Fibroblast of lung (primary cell): ENCODE measurements around the gene IMMT. TPM values are rescaled to one million over a fixed set of nuclear protein-coding genes. Genes with fewer than 3 reads are reported as not detected.
"Not testable (repeated sequence)": the region's sequence is repeated elsewhere in the genome, so short reads cannot be mapped to it uniquely, and the experiment has no call there.

Experiments
- DNase-seq, 2 donors: peaks; one replicate each; pipeline versions ENCODE4 v3.0.0 to v3.0.0-alpha.2; 2010; ENCODE audit warnings: low read depth in 2 of 2
- H2AFZ ChIP-seq: 2 replicates; pipeline ENCODE4 v1.5.1; 2012; ENCODE audit warnings: low read length, control low read depth, inconsistent platforms
- H3K27ac ChIP-seq: 2 replicates; pipeline ENCODE4 v1.5.1; 2011; ENCODE audit warnings: low read length, control low read depth; ENCODE audit not compliant: insufficient read depth
- H3K27me3 ChIP-seq: 2 replicates; pipeline ENCODE4 v1.5.1; 2011; ENCODE audit warnings: mild to moderate bottlenecking, low read length; ENCODE audit not compliant: control insufficient read depth, insufficient read depth
- H3K36me3 ChIP-seq: 2 replicates; pipeline ENCODE4 v1.5.1; 2011; ENCODE audit warnings: low read length; ENCODE audit not compliant: control insufficient read depth, insufficient read depth
- H3K4me1 ChIP-seq: 2 replicates; pipeline ENCODE4 v1.5.1; 2011; ENCODE audit warnings: low read length; ENCODE audit not compliant: control insufficient read depth, insufficient read depth; ENCODE audit errors: extremely low read depth
- H3K4me2 ChIP-seq: 2 replicates; pipeline ENCODE4 v1.5.1; 2011; ENCODE audit warnings: low read length, control low read depth; ENCODE audit not compliant: insufficient read depth; ENCODE audit errors: extremely low read depth
- H3K4me3 ChIP-seq, 4 experiments: fragments of 200-600 bp in 1 of 4; sonication (generic) in 1 of 4; replicated peaks in 1 of 4; 2 replicates each; pipeline ENCODE4 v1.5.1; 2011 to 2016; ENCODE audit warnings: low read length in 4 of 4, low read depth in 3 of 4, mild to moderate bottlenecking in 3 of 4, control low read depth in 2 of 4, inconsistent platforms in 1 of 4, mixed read lengths in 1 of 4; ENCODE audit not compliant: insufficient read depth in 1 of 4; ENCODE audit errors: control extremely low read depth in 1 of 4
- H3K79me2 ChIP-seq: 2 replicates; pipeline ENCODE4 v1.5.1; 2012; ENCODE audit warnings: mild to moderate bottlenecking, low read length, inconsistent platforms; ENCODE audit not compliant: control insufficient read depth, insufficient read depth
- H3K9ac ChIP-seq: 2 replicates; pipeline ENCODE4 v1.5.1; 2011; ENCODE audit warnings: mild to moderate bottlenecking, low read length, control low read depth; ENCODE audit not compliant: insufficient read depth
- H3K9me3 ChIP-seq: 2 replicates; pipeline ENCODE4 v1.5.1; 2012; ENCODE audit warnings: low read depth, low read length; ENCODE audit not compliant: control insufficient read depth, insufficient read depth
- H4K20me1 ChIP-seq: 2 replicates; pipeline ENCODE4 v1.5.1; 2011; ENCODE audit warnings: low read length; ENCODE audit not compliant: control insufficient read depth, insufficient read depth; ENCODE audit errors: extremely low read depth
- EZH2 ChIP-seq: IDR thresholded peaks from 2 replicates; pipeline ENCODE4 v1.5.1; 2012; ENCODE audit warnings: low read length, control low read depth, mild to moderate bottlenecking; ENCODE audit errors: missing control alignments
- polyA minus RNA-seq: library from RNA; depleted of rRNA, polyadenylated mRNA; stranded (reverse); fragments of >200 nt; gene quantifications from 2 replicates; pipeline ENCODE4 v1.2.3, GENCODE V29; 2011; ENCODE audit warnings: low replicate concordance
- polyA plus RNA-seq, 2 donors: library from polyadenylated mRNA; depleted of rRNA in 1 of 2; stranded (reverse) in 1 of 2; unstranded in 1 of 2; fragments of >200 nt; gene quantifications; 2 replicates each; pipeline ENCODE4 v1.2.1, GENCODE V29; 2011 to 2012; ENCODE audit warnings: missing spikeins in 1 of 2
- total RNA-seq: library from RNA; depleted of rRNA; stranded (reverse); fragments of >200 nt; gene quantifications from 2 replicates; pipeline ENCODE4 v1.2.1, GENCODE V29; 2014
- TF ChIP-seq, protein P1 (sequence below), 2 donors: IDR thresholded peaks in 1 of 2; conservative IDR thresholded peaks in 1 of 2; 1 replicate in 1 of 2; 2 replicates in 1 of 2; pipeline ENCODE4 v1.5.1; 2011 to 2012; ENCODE audit warnings: low read length in 2 of 2, control low read depth in 1 of 2, inconsistent platforms in 1 of 2, low read depth in 1 of 2, mild to moderate bottlenecking in 1 of 2

The IMMT gene
- total RNA-seq = 37.5 and 47.1 TPM in 2 replicates
- 52.7 and 60.5 TPM in 2 replicates for polyA plus RNA-seq
- 59.1 and 75.9 TPM in 2 replicates for polyA plus RNA-seq (2012)
- polyA minus RNA-seq = 15.5 and 32.9 TPM in 2 replicates

DNA sequence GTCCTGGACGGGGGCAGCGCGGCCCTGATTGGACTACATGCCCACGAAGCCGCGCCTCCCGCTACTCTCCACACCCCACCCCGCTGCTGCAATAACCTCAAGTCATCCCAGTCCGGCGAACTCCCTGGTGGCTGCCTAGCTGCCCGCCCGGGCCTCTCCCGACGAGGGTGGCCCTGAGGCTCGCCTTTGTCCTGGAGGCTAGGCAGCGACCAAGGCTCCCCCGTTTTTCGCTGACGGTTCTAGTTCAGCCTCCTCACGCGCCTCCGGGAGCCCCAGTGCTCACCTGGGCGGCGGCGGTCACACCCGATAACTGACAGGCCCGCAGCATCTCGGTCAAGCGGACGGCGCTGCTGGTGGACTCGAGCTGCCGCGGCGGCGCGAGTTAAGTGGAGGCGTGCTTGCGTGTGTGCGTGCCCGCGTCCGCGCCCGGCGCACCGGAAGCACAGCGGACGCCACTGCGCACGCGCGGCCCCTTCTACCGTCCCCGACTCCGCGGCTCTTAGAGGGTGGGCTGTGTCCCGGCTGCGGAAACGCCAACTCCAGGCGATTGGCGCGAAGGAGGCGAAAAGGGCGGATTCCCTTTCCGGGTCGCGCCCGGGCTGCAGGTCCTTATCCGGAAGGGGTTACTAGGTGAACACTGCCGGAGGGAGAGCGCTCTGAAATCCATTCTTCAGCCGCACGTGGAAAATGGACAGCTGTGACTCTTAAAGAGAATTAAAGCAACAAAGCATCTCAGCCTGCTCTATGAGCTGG, at the start of gene IMMT:
TSS of gene IMMT (minus strand) at position 408 of the 753 bp plus-strand sequence. CDS start at position 328, 80 bp downstream.
- H2AFZ ChIP-seq = peak within 1 kb of the TSS; percentile 77
- no peaks in the 10 kb centered on the region for H3K9me3 ChIP-seq
- peak; percentile 96 to 97 for DNase-seq
- H3K4me2 ChIP-seq = peak within 1 kb of the TSS; percentile 99
- H3K4me1 ChIP-seq = peaks cover 6% of the 10 kb centered on the region
- H4K20me1 ChIP-seq = no peaks in the 10 kb centered on the region
- TF ChIP-seq, protein P1, sequence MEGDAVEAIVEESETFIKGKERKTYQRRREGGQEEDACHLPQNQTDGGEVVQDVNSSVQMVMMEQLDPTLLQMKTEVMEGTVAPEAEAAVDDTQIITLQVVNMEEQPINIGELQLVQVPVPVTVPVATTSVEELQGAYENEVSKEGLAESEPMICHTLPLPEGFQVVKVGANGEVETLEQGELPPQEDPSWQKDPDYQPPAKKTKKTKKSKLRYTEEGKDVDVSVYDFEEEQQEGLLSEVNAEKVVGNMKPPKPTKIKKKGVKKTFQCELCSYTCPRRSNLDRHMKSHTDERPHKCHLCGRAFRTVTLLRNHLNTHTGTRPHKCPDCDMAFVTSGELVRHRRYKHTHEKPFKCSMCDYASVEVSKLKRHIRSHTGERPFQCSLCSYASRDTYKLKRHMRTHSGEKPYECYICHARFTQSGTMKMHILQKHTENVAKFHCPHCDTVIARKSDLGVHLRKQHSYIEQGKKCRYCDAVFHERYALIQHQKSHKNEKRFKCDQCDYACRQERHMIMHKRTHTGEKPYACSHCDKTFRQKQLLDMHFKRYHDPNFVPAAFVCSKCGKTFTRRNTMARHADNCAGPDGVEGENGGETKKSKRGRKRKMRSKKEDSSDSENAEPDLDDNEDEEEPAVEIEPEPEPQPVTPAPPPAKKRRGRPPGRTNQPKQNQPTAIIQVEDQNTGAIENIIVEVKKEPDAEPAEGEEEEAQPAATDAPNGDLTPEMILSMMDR (conservative IDR thresholded peaks at IDR 0.05 in 1 of 2, IDR thresholded peaks at IDR 0.05 in 1 of 2; ENCODE audit: low read depth in 1 of 2, low read length in 2 of 2) = no peak
- no peak for TF ChIP-seq EZH2
- H3K36me3 ChIP-seq = no peaks in the 10 kb centered on the region
- H3K4me3 ChIP-seq = peak within 1 kb of the TSS; percentile 87 to 96 (median 94)
- H3K79me2 ChIP-seq = peaks cover 53% of the 10 kb centered on the region
- H3K27me3 ChIP-seq = no peaks in the 10 kb centered on the region
- peak within 1 kb of the TSS; percentile 99 for H3K27ac ChIP-seq
- H3K9ac ChIP-seq = peak within 1 kb of the TSS; percentile 100

DNA sequence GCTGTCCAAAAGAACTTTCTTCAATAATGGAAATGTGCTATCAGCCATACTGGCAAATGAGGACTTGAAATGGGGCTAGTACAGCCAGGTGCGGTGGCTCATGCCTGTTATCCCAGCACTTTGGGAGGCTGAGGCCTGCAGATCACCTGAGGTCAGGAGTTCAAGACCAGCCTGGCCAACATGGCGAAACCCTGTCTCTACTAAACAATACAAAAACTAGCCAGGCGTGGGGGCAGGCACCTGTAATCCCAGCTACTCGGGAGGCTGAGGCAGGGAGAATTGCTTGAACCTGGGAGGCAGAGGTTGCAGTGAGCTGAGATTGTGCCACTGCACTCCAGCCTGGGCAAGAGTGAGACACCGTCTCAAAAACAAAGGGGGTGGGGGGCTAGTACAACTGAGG, 49.5 kb upstream of the IMMT start:
- H3K4me2 ChIP-seq, H3K27me3 ChIP-seq, H3K4me3 ChIP-seq, H3K4me1 ChIP-seq, H4K20me1 ChIP-seq, H3K9me3 ChIP-seq, H3K27ac ChIP-seq, H2AFZ ChIP-seq, H3K9ac ChIP-seq, DNase-seq, H3K79me2 ChIP-seq, H3K36me3 ChIP-seq: not testable (repeated sequence)

DNA sequence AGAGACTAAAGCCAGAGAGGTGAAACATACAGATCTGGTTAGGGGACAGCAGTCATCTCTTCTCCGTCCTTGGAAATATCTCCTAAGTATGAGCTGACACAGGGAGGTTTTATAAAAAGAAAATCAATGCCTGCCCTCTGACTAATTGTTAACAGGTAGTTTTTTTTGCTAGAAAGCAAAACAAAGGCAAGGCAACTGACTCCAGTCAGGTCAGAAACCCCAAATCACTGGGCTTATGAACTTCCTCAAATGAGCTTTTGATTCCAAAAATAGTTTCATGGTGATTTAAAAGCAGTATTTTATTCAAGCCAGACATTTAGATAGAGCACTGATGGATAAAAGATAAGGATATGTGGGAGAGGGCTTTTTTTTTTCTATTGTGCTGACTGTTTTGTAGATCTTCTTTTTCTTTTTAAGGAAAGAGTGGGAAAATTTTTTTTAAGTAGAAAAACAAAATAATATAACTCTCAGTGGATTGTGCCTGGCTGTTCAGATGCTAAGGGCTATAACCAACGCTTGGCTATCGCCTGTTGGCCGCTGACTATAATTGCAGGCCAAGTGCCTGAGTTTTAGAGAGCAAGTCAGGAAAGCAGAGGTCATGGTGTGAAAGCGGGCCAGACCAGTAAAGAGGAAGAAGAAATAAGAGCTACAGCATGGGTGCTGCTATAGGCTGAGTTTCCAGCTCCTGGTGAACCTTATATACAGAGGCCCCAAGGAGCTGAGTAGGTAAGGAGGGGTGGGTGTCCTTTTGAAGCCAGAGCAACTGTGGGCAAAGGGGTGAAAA, 48.9 kb upstream of the IMMT start:
- no peak overlapping the region for H3K4me3 ChIP-seq
- H2AFZ ChIP-seq = no peak overlapping the region
- no peak overlapping the region for H3K4me2 ChIP-seq
- H3K9me3 ChIP-seq = no peaks in the 10 kb centered on the region
- no peak overlapping the region for H3K9ac ChIP-seq
- H3K27ac ChIP-seq = no peak overlapping the region
- no peaks in the 10 kb centered on the region for H3K79me2 ChIP-seq
- no peak for TF ChIP-seq EZH2
- no peaks in the 10 kb centered on the region for H3K36me3 ChIP-seq
- H3K27me3 ChIP-seq = peaks cover 7% of the 10 kb centered on the region
- no peaks in the 10 kb centered on the region for H3K4me1 ChIP-seq
- no peaks in the 10 kb centered on the region for H4K20me1 ChIP-seq
- DNase-seq = peak in 1 of 2 donors; percentile 8
